HG02938 (cell line): Measurements from ENCODE around the gene RAB7B.
"Not testable (repeated sequence)": the region's sequence is repeated elsewhere in the genome, so short reads cannot be mapped to it uniquely, and the experiment has no call there.

Source experiments
- ATAC-seq: cut with Tn5 transposase; IDR thresholded peaks from one replicate; pipeline ENCODE4 v1.9.1; 2021; ENCODE audit warnings: mild to moderate bottlenecking, moderate library complexity; ENCODE audit not compliant: unreplicated experiment

Gene RAB7B

DNA sequence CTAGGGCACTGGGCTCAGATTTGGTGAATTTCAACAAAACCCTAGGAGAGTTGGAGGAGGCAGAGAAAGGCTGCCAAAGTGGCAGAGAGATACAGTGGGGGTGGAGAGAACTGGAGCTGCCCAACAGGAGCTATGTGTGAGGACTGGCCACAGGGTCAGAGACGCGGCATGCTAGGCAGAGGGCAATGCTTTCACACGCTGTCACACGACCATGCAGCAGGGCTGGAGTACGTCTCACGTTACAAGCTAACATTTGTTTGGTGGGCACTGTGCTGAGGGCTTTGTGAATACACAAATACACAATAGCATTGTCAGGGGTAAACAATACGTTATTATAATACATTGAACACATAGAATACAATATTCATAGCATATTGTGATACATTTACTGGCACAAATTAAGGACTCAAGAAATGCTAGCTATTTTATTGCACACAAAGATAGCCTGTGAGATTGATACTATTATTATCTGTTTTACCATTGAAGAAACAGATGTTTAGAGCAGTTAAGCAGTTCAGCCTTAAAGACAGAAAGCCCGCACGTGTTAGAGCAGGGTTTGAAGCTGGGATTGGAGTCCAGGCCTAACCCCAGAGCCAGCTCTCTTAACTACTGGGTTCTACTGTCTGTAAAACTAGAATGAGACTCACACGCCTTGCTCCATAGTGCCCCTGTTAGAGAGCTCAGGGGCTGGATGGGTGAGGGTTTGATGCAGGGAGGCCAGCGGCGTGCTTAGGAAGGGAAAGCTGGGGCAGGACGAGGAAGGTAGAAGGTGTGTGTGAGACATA, 4.5 kb downstream of the RAB7B start:
- no peak for ATAC-seq

DNA sequence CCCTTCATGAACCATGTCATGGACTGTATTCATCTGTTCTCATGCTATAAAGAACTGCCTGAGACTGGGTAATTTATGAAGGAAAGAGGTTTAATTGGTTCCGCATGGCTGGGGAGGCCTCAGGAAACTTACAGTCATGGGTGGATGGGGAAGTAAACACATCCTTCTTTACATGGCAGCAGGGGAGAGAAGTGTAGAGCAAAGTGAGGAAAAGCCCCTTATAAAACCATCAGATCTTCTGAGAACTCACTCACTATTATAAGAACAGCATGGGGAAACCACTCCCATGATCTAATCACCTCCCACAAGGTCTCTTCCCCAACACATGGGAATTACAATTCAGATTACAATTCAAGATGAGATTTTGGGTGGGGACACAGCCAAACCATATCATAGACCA, 6.6 kb downstream of the RAB7B start:
- ATAC-seq: not testable (repeated sequence)

DNA sequence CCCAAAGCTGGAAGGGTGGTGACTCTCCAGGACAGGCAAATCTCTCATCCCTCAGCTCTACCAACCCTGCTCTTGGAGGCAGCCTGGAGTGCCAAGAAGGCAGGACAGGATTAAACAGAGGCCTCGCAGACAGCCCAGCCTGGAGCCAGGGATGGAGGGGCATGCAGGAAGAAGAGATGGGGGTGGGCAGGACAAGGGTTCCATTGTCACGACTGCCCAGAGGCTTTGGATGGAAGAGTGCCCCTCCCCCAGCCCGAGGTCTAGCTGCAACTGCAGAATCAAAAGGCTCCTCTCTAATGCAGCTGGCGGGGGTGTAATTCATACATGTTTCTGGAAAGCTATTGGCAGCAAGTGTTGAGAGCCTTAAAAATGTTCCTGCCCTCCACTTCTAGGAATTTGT, 8.8 kb downstream of the RAB7B start:
- no peak for ATAC-seq

GRCh38 chr1:205993068-205993467, 10.1 kb downstream of the RAB7B start:
- no peak for ATAC-seq

GRCh38 chr1:205992218-205992882, 10.8 kb downstream of the RAB7B start:
- ATAC-seq: no peak

DNA sequence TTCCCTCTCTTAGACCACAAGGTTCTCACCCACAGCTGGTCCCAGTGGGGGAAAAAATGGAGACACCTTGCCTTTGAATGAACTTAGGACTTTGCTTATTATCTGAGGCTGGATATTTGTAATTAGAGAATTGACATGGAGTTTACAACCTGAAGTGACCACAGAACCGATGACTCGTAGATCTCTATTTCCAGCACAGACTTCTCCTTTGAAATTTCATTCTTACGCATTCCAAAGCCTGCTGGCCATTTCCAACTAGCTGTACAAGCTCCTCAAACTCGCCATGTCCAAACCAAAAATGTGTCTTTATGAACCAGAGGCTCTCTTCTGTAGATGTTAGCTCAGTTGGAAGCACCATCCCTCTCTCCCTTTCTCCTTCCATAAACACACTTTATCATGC, 12.0 kb downstream of the RAB7B start:
- ATAC-seq: no peak

GRCh38 chr1:205990226-205990625, 13.0 kb downstream of the RAB7B start:
- no peak for ATAC-seq

- ATAC-seq: no peak
Measured at GRCh38 chr1:205989786-205990185, 13.4 kb downstream of the RAB7B start.

DNA sequence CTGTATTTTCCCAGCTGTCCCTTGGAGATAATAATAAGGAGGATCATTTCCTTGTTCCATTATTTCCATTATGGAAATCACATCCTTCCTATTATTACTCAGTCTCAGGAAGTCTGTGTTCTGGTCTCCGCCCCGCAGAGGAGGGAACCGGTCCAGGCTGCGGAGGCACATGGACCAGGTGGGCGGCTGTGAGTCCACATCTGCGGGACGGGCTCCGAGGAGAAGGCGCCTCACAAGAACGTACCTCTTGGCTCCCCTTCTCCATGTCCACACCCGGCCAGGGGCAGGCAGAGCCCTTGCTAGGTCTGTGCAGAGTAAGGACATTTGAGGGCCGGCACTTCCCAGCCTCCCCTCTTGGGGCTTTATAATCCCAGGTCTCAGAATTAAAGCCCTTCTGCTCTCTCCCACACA, 14.6 kb downstream of the RAB7B start:
- ATAC-seq: no peak

DNA sequence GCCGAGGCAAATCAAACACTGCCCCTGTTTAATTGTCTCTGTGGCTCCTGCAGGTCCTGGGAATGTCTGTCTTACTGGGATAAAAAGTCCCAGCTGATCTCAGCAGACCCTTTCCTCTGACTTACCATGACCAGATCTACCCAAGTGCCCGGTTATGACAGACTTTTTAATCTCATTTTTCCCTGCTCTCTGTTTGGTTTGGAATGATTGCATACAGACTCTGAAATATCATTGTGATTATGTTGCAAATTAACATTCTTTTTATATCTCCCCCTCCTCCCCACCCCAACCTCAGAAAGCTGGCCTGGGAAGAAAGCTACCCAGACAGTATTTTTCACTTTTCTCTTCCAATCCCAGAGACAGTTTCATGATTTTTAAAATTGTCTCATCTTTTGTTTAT, 16.3 kb downstream of the RAB7B start:
- no peak for ATAC-seq

DNA sequence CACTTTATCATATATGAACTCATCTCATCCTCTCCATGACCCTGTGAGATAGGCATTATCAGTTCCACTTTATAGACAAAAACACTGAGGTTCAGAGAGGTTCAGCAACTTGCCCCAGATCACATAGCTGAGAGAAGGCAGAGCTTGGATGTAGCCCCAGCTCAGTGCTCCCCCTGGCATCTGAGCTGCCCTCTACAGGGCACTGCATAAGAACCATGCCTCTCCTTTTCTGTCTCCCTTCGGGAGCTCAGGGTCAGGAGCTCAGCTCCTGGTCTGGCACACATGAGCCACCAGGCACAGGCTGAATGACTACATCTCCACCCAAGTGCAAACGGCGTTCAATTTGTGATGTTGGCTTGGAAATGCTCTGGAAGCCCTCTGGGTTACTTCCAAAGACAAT, 16.9 kb downstream of the RAB7B start:
- no peak for ATAC-seq

DNA sequence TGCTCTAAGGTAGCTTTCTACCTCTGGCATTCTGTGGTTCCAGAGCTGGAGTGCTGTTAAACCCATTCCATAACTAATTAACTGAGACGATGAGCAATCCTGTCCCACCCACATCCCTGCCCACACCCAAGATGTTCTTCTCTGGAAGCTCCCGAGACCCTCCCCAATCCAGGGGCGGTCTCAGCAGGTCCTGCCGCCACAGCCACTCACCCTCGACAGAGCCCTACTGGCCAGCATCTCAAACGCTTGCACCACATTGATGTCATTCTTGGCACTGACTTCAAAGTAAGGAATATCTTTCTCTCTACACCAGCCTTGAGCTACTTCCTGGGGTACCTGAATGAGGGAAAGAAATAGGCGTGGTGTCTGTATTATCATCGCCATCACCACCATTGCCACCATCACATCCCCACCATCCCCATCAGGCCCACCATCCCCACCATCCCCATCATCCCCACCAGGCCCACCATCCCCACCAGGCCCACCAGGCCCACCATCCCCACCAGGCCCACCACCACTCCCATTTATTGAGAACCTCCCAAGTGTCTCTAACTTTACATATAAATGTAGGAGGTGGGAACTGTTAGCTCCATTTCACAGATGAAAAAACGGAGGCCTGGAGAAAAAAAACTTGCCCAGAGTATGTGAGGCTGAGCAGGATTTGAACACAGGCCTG, 17.7 kb downstream of the RAB7B start:
- no peak for ATAC-seq

- ATAC-seq: no peak
Measured at GRCh38 chr1:205983925-205984725, 19.1 kb downstream of the RAB7B start.

DNA sequence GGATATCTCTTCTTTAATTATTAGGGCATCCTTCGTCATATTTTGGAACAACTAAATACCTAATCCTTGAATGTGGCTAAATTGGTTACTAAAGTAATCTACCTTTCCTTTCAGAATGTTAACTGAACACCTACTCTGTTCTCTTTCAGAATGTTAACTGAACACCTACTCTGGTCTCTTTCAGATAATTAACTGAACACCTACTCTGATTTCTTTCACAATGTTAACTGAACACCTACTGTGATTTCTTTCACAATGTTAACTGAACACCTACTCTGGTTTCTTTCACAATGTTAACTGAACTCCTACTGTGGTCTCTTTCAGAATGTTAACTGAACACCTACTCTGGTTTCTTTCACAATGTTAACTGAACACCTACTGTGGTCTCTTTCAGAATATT, 21.9 kb downstream of the RAB7B start:
- ATAC-seq: no peak

- no peak for ATAC-seq
Measured at GRCh38 chr1:205980237-205980870, 22.8 kb downstream of the RAB7B start.

DNA sequence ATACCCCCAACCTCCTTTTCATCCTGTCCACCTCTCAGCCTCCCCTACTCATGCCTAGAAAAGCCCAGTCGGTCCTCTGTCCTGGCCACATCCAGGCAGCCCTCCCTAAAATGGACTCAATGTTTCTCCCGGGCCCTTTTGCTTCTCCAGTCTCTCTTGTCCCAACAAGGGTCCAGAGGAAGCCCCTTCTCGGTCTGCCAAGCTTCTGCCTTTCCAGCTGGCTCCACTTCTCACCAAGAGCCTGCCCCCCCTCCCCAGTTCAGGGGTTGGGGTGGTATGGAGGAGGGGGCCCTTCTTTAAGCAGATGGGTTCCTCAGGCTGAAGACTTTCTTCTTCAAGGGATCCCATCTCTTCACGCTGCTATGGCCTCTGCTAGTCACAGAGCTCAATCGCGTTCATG, 23.9 kb downstream of the RAB7B start:
- ATAC-seq: no peak

GRCh38 chr1:205978676-205979075, 24.5 kb downstream of the RAB7B start:
- ATAC-seq: no peak

DNA sequence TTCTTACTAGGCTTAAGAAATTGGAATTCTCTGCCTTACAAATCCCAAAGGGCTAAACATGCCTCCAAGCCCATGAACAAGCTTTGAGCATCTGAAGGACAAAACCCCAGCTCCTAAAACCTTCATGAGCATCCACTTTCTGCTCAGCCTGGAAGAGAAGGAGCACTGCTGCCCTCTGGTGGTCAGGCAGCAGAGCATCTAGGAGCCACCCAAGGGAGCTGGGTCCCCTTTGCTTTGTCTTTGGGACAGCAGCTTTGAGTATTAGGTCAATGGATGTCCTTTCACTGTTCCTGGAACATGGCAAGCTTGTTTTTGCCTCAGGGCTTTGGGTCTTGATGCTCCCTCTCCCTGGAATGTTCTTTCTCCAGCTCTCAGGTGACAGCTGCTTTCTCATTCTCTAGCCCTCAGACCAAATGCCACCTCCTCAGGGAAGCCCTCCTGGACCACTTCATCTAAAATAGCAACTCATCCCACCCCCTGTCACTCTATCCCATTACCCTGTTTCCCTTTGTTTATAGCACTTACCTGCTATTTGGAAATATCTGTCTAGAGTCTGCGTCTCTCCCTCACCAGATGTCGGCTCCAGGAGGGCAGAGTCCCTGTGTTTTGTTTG, 25.7 kb downstream of the RAB7B start:
- no peak for ATAC-seq

- no peak for ATAC-seq
Measured at GRCh38 chr1:205976708-205977401, 26.3 kb downstream of the RAB7B start.

DNA sequence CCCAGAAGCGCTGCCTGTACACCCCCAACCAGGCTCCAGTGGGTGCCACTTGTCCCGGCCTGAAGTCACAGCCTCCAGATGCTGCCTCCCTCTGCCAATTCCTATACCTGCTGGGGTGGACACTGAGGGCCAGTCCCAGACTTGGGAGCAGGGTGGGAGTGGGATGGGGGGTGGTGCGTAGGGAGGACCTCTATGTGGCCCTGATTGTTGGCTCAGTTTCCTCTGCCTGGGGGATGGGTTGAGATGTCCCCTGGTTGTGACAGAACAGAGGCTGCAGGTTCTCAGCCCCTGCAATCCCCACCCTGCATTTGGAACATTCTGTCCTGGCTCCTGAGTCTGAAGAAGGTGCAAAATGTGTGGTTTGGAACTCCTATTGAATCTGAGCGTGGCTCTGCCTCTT, 27.2 kb downstream of the RAB7B start:
- no peak for ATAC-seq
